Measurements from ENCODE around the gene RAET1L. TPM values are rescaled to one million over a fixed set of nuclear protein-coding genes. Genes with fewer than 3 reads are reported as not detected.
A peak's percentile ranks its signal among the peaks of the same experiment; 100 is the strongest.

Gene RAET1L
- total and polyA plus RNA-seq, 10 of the 15 experiments (the other 5 are each of a cell fraction or from before 2014, with no cell fraction given) = not detected

DNA sequence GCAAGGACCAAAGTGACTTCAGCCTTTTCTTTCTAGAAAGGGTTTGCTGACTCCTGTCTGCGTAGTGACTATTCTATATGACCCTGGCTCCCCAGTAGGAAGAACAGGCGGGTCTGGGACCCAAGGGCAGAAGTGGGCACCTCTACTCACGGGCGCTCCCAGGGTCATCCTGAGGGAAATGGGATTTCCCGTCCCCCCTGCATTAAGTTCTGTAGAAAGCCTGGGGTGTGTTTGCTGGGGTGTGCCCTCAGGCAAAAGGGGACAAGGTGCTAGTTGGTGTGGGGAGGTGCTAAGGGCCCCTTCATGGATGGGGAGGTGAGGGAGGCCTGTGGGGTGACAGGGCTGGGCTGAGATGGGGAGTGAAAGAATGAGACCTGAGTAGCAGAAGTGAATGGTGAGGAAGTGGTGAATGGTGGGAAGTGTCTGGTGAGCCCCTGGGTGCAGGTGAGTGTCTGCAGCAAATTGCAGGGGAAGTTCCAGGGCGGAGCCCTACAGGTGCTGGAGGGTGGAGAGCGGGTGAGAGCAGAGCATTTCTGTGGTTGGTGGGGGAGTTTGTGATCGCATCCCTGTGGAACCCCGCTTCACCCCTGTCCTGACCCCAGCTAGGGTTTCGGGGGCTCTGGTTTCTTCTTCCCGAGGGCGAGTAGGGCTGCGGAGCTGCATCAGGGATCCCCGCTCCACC, 21.1 kb downstream of the RAET1L start (continued):
- TF ChIP-seq PBX3 (IDR thresholded peaks at IDR 0.05; ENCODE audit: insufficient replicate concordance, low read depth, low read length) = no peak
- TF ChIP-seq NBN (IDR thresholded peaks at IDR 0.05) = peak; percentile 81; the same call in 1 of the 2 replicates
- TF ChIP-seq CEBPB (IDR thresholded peaks at IDR 0.05; ENCODE audit: borderline replicate concordance in 1 of 2, low read depth in 2 of 2, low read length in 2 of 2) = no peak
- no peak for TF ChIP-seq TCF7 (IDR thresholded peaks at IDR 0.05; ENCODE audit: borderline replicate concordance)
- TF ChIP-seq, protein P1, sequence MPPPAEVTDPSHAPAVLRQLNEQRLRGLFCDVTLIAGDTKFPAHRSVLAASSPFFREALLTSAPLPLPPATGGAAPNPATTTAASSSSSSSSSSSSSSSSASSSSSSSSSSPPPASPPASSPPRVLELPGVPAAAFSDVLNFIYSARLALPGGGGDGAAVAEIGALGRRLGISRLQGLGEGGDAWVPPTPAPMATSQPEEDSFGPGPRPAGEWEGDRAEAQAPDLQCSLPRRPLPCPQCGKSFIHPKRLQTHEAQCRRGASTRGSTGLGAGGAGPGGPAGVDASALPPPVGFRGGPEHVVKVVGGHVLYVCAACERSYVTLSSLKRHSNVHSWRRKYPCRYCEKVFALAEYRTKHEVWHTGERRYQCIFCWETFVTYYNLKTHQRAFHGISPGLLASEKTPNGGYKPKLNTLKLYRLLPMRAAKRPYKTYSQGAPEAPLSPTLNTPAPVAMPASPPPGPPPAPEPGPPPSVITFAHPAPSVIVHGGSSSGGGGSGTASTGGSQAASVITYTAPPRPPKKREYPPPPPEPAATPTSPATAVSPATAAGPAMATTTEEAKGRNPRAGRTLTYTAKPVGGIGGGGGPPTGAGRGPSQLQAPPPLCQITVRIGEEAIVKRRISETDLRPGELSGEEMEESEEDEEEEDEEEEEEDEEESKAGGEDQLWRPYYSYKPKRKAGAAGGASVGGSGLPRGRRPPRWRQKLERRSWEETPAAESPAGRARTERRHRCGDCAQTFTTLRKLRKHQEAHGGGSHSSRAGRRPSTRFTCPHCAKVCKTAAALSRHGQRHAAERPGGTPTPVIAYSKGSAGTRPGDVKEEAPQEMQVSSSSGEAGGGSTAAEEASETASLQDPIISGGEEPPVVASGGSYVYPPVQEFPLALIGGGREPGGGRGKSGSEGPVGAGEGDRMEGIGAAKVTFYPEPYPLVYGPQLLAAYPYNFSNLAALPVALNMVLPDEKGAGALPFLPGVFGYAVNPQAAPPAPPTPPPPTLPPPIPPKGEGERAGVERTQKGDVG (CRISPR knock-in tag; IDR thresholded peaks at IDR 0.05) = no peak
- no peak for TF ChIP-seq SMARCA5 (IDR thresholded peaks at IDR 0.05)
- TF ChIP-seq, protein P2, sequence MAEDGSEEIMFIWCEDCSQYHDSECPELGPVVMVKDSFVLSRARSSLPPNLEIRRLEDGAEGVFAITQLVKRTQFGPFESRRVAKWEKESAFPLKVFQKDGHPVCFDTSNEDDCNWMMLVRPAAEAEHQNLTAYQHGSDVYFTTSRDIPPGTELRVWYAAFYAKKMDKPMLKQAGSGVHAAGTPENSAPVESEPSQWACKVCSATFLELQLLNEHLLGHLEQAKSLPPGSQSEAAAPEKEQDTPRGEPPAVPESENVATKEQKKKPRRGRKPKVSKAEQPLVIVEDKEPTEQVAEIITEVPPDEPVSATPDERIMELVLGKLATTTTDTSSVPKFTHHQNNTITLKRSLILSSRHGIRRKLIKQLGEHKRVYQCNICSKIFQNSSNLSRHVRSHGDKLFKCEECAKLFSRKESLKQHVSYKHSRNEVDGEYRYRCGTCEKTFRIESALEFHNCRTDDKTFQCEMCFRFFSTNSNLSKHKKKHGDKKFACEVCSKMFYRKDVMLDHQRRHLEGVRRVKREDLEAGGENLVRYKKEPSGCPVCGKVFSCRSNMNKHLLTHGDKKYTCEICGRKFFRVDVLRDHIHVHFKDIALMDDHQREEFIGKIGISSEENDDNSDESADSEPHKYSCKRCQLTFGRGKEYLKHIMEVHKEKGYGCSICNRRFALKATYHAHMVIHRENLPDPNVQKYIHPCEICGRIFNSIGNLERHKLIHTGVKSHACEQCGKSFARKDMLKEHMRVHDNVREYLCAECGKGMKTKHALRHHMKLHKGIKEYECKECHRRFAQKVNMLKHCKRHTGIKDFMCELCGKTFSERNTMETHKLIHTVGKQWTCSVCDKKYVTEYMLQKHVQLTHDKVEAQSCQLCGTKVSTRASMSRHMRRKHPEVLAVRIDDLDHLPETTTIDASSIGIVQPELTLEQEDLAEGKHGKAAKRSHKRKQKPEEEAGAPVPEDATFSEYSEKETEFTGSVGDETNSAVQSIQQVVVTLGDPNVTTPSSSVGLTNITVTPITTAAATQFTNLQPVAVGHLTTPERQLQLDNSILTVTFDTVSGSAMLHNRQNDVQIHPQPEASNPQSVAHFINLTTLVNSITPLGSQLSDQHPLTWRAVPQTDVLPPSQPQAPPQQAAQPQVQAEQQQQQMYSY (CRISPR knock-in tag; IDR thresholded peaks at IDR 0.05) = no peak
- TF ChIP-seq HDGF (IDR thresholded peaks at IDR 0.05) = peak; percentile 35; the same call in 1 of the 2 replicates
- TF ChIP-seq MXI1 (IDR thresholded peaks at IDR 0.05; ENCODE audit: low read depth, low read length) = no peak
- 0 out of 2 replicates have a peak, but pooled peaks have one; percentile 38 for TF ChIP-seq ZNF217 (IDR thresholded peaks at IDR 0.05)
- TF ChIP-seq, protein P3, sequence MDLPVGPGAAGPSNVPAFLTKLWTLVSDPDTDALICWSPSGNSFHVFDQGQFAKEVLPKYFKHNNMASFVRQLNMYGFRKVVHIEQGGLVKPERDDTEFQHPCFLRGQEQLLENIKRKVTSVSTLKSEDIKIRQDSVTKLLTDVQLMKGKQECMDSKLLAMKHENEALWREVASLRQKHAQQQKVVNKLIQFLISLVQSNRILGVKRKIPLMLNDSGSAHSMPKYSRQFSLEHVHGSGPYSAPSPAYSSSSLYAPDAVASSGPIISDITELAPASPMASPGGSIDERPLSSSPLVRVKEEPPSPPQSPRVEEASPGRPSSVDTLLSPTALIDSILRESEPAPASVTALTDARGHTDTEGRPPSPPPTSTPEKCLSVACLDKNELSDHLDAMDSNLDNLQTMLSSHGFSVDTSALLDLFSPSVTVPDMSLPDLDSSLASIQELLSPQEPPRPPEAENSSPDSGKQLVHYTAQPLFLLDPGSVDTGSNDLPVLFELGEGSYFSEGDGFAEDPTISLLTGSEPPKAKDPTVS (IDR thresholded peaks at IDR 0.05; ENCODE audit: low read depth, low read length) = no peak
- TF ChIP-seq, protein P4, sequence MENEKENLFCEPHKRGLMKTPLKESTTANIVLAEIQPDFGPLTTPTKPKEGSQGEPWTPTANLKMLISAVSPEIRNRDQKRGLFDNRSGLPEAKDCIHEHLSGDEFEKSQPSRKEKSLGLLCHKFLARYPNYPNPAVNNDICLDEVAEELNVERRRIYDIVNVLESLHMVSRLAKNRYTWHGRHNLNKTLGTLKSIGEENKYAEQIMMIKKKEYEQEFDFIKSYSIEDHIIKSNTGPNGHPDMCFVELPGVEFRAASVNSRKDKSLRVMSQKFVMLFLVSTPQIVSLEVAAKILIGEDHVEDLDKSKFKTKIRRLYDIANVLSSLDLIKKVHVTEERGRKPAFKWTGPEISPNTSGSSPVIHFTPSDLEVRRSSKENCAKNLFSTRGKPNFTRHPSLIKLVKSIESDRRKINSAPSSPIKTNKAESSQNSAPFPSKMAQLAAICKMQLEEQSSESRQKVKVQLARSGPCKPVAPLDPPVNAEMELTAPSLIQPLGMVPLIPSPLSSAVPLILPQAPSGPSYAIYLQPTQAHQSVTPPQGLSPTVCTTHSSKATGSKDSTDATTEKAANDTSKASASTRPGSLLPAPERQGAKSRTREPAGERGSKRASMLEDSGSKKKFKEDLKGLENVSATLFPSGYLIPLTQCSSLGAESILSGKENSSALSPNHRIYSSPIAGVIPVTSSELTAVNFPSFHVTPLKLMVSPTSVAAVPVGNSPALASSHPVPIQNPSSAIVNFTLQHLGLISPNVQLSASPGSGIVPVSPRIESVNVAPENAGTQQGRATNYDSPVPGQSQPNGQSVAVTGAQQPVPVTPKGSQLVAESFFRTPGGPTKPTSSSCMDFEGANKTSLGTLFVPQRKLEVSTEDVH (IDR thresholded peaks at IDR 0.05; ENCODE audit: low read depth, partially characterized antibody) = no peak
- TF ChIP-seq SPI1 (IDR thresholded peaks at IDR 0.05; ENCODE audit: borderline replicate concordance, insufficient read depth, low read depth, low read length) = peak; percentile 70; the same call in 1 of the 2 replicates
- no peak for TF ChIP-seq WRNIP1 (IDR thresholded peaks at IDR 0.05; ENCODE audit: borderline replicate concordance, low read depth, low read length)
- no peak for TF ChIP-seq PKNOX1 (IDR thresholded peaks at IDR 0.05)
